B cell (primary cell): ENCODE results near the gene MPP4.

Source experiments
- CTCF ChIP-seq: fragments of 200-600 bp; IDR thresholded peaks from one replicate; pipeline ENCODE4 v1.8.0; 2022; ENCODE audit warnings: antibody characterized with exemption, mild to moderate bottlenecking
- EZH2 ChIP-seq: IDR thresholded peaks from 2 replicates; pipeline ENCODE4 v1.6.1; 2012; ENCODE audit warnings: borderline replicate concordance, low read depth, mild to moderate bottlenecking, moderate library complexity, low read length; ENCODE audit not compliant: insufficient read depth, poor library complexity, severe bottlenecking

GRCh38 chr2:201712726-201713125, 14.3 kb upstream of the MPP4 start:
- TF ChIP-seq CTCF, result no peak
- no peak for TF ChIP-seq EZH2
